Calu3 (cell line): ENCODE data around the gene CAV2. TPM values are rescaled to one million over a fixed set of nuclear protein-coding genes. Genes with fewer than 3 reads are reported as not detected.

Experiments used
- BruUV-seq: library from RNA; stranded (reverse); fragments of 400-500 nt; replicated peaks from 2 replicates; lab custom pipeline; 2021; lab: Mats Ljungman, UMichigan
- CTCF ChIA-PET: fragments of 300-600 bp; sonication (Branson Sonifier 250); formaldehyde crosslinking; loops from one replicate; lab custom pipeline; 2022; ENCODE audit warnings: antibody characterized with exemption; lab: Charles Lee
- DNase-seq: peaks from one replicate; pipeline ENCODE4 v3.0.0; 2022
- H3K27ac Mint-ChIP-seq: one replicate; pipeline ENCODE4 v1.8.0; 2022; ENCODE audit warnings: mixed read lengths; ENCODE audit not compliant: unreplicated experiment
- H3K27me3 Mint-ChIP-seq: one replicate; pipeline ENCODE4 v1.8.0; 2022; ENCODE audit warnings: mixed read lengths; ENCODE audit not compliant: unreplicated experiment
- H3K36me3 Mint-ChIP-seq: one replicate; pipeline ENCODE4 v1.8.0; 2022; ENCODE audit warnings: mild to moderate bottlenecking, moderate library complexity, mixed read lengths; ENCODE audit not compliant: insufficient read depth, unreplicated experiment
- H3K4me1 Mint-ChIP-seq: one replicate; pipeline ENCODE4 v1.8.0; 2022; ENCODE audit warnings: mild to moderate bottlenecking, low read depth, mixed read lengths; ENCODE audit not compliant: unreplicated experiment
- H3K4me3 Mint-ChIP-seq: one replicate; pipeline ENCODE4 v1.8.0; 2022; ENCODE audit warnings: mild to moderate bottlenecking, low read depth, moderate library complexity, mixed read lengths; ENCODE audit not compliant: unreplicated experiment
- H3K9me3 Mint-ChIP-seq: one replicate; pipeline ENCODE4 v1.8.0; 2022; ENCODE audit warnings: low read depth, mixed read lengths; ENCODE audit not compliant: unreplicated experiment
- CTCF ChIP-seq: fragments of 200-600 bp; IDR thresholded peaks from one replicate; pipeline ENCODE4 v1.8.0; 2022; ENCODE audit warnings: antibody characterized with exemption; ENCODE audit not compliant: unreplicated experiment
- intact Hi-C: fragments of 100-400 bp; cut with micrococcal nuclease; formaldehyde crosslinking; loops from one replicate; pipeline ENCODE4 v1.10.0; 2022; ENCODE audit not compliant: unreplicated experiment
- total RNA-seq: library from RNA; stranded (reverse); gene quantifications from 2 replicates; pipeline ENCODE4 v1.2.3, GENCODE V29; 2022

The CAV2 gene
- total RNA-seq, 1 experiment from 2014 or later: 76.4 TPM

GRCh38 chr7:116530107-116530820 lies 30.7 kb downstream of the CAV2 start:
- H3K4me3 Mint-ChIP-seq: no peak overlapping the region
- intact Hi-C loops: no loop called here
- no TSS peak for BruUV-seq
- DNase-seq: no peak
- no peaks in the 10 kb centered on the region for H3K27me3 Mint-ChIP-seq
- no peaks in the 10 kb centered on the region for H3K9me3 Mint-ChIP-seq
- TF ChIP-seq CTCF: no peak
- peaks cover 20% of the 10 kb centered on the region for H3K4me1 Mint-ChIP-seq
- CTCF ChIA-PET: interaction anchor here (0.6 kb wide), 1 partner anchor 41 kb away, joined by 5 read pairs; no protein-coding TSS in a partner anchor
- peaks cover 17% of the 10 kb centered on the region for H3K36me3 Mint-ChIP-seq
- H3K27ac Mint-ChIP-seq: no peak overlapping the region

GRCh38 chr7:116532102-116532688 lies 32.7 kb downstream of the CAV2 start:
- CTCF ChIA-PET: interaction anchor here (0.5 kb wide), 1 partner anchor 39 kb away, joined by 3 read pairs; no protein-coding TSS in a partner anchor
- Mint-ChIP-seq H3K4me3 (no peak overlapping the region), H3K27ac (no peak overlapping the region), H3K4me1 (peaks cover 12% of the 10 kb centered on the region), H3K36me3 (no peaks in the 10 kb centered on the region), H3K9me3 (no peaks in the 10 kb centered on the region), H3K27me3 (no peaks in the 10 kb centered on the region)
- intact Hi-C loops: no loop called here
- DNase-seq: no peak
- BruUV-seq: no TSS peak
- no peak for TF ChIP-seq CTCF

- intact Hi-C loops: no loop called here
- H3K4me1 Mint-ChIP-seq: no peaks in the 10 kb centered on the region
- H3K36me3 Mint-ChIP-seq: no peaks in the 10 kb centered on the region
- H3K9me3 Mint-ChIP-seq: peaks cover 2% of the 10 kb centered on the region
- CTCF ChIA-PET: no interaction called here
- DNase-seq: no peak
- H3K27me3 Mint-ChIP-seq: no peaks in the 10 kb centered on the region
- no peak overlapping the region for H3K4me3 Mint-ChIP-seq
- H3K27ac Mint-ChIP-seq: no peak overlapping the region
- BruUV-seq: no TSS peak
- TF ChIP-seq CTCF: no peak
Observed at GRCh38 chr7:116534790-116535189, 35.3 kb downstream of the CAV2 start.

- Mint-ChIP-seq H3K4me3 (no peak overlapping the region), H3K27me3 (no peaks in the 10 kb centered on the region), H3K9me3 (peaks cover 2% of the 10 kb centered on the region), H3K36me3 (no peaks in the 10 kb centered on the region), H3K27ac (no peak overlapping the region), H3K4me1 (peaks cover 3% of the 10 kb centered on the region)
- no peak for TF ChIP-seq CTCF
- intact Hi-C loops: no loop called here
- CTCF ChIA-PET: no interaction called here
- BruUV-seq: no TSS peak
- no peak for DNase-seq
Observed at GRCh38 chr7:116535416-116535815, 35.9 kb downstream of the CAV2 start.
